Activated CD4-positive, alpha-beta T cell treated with anti-CD3 and anti-CD28 coated beads, Interleukin-2, Interleukin-4, amounts not matched to agents 100 ng/mL and 50 ng/mL, durations not matched to agents 16 hours and 8 hours (primary cell): ENCODE data around the gene GAPVD1.
"Not testable (repeated sequence)": the region's sequence is repeated elsewhere in the genome, so short reads cannot be mapped to it uniquely, and the experiment has no call there.

Experiments used
- DNase-seq: peaks from one replicate; pipeline ENCODE4 v3.0.0-alpha.2; 2020; ENCODE audit warnings: low spot score

GAPVD1 gene

GRCh38 chr9:125255781-125256391 lies 5.7 kb upstream of the GAPVD1 start:
- DNase-seq, result no peak

GRCh38 chr9:125258160-125258785 lies 3.4 kb upstream of the GAPVD1 start:
- no peak for DNase-seq

DNA sequence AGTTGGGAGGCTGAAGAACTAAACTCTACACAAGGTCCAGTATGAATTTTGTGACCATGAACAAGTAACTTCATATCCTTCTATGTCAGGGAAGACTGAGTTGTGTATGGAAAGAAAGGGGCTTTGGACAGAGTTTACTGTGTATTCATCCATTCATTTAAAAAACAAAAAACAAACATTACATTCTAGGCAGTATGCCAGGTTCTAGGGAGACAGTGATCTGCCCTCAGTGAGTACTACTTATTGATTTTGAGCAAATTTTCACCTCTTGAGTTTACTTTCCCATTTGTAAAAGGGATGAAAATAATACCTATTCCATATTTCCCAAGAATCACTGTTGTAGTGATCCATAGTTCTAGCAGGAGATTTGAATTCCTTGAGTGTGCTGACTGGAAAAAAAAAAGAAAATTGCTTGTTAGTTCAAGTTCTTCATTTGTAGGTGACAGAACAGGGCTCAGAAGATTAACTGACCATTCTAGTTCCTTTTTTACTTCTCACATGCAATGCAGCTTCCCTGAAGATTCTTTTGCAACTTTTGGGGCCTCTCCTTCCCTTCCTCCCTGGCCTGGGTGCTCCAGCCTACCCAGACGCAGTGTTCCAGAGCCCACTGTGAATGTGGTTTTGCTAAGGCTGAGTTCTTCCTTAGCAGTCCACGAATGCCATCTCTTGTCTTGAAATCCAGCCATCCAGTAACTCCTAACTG lies 2.6 kb upstream of the GAPVD1 start:
- DNase-seq, result no peak

DNA sequence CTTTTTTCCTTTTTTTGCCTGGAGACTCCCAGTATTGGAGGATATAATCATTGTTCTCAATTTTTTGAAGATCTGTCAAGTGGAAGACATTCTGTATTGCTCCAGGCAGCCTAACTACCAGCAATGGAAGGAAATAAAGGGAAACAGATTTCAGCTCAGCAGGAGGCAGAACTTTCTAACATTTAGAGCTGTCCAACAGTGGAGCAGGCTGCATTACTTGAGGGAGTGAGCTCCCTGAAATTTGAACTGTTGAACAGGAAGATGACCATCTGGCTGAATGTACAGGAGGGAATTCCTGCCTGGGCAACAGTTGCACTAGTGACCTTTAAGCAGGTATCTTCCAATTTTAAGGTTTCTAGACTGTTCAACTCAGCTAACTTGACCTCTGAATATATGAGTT lies 1.1 kb upstream of the GAPVD1 start:
- DNase-seq, result no peak

GRCh38 chr9:125262294-125262991 lies 817 bp downstream of the GAPVD1 start:
- no peak for DNase-seq

DNA sequence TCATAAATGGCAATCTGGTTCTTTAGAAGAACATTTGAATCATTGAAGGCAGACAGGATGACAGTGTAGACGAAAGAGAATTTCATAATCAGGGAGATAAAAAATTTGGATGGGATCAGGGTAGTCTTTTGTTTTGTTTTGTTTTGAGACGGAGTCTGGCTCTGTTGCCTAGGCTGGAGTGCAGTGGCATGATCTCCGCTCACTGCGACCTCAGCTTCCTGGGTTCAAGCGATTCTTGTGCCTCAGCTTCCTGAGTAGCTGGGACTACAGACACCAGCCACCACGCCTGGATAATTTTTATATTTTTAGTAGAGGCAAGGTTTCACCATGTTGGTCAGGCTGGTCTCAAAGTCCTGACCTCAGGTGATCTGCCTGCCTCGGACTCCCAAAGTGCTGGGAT lies 2.4 kb downstream of the GAPVD1 start:
- DNase-seq, result not testable (repeated sequence)

- DNase-seq, result no peak
Measured at GRCh38 chr9:125268394-125269013, 6.9 kb downstream of the GAPVD1 start.

- no peak for DNase-seq
Measured at GRCh38 chr9:125269014-125269397, 7.4 kb downstream of the GAPVD1 start.

GRCh38 chr9:125271081-125271480 lies 9.5 kb downstream of the GAPVD1 start:
- no peak for DNase-seq

DNA sequence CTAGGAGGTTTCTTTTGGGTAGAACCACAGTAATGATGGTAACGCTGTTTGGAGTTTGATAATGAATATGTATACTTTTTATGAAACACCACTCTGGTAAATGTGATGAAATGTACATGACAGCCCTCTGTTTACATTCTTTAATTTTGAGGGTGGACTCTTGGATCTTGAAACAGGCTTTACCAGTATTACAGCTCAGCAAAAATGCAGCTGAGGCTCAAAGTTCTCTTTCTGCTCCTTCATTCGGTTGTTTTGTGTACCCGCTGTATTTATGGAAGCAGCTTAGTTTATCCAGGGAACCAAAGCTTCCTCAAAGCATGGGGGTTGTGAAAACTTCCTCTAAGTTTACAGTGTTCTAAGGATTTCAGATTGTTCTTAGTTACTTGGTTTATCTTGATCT lies 11.1 kb downstream of the GAPVD1 start:
- no peak for DNase-seq

- DNase-seq, result no peak
Measured at GRCh38 chr9:125276771-125277170, 15.1 kb downstream of the GAPVD1 start.

- no peak for DNase-seq
Measured at GRCh38 chr9:125277411-125277810, 15.8 kb downstream of the GAPVD1 start.

GRCh38 chr9:125280945-125281344 lies 19.3 kb downstream of the GAPVD1 start:
- no peak for DNase-seq

- no peak for DNase-seq
Measured at GRCh38 chr9:125284855-125285254, 23.2 kb downstream of the GAPVD1 start.

DNA sequence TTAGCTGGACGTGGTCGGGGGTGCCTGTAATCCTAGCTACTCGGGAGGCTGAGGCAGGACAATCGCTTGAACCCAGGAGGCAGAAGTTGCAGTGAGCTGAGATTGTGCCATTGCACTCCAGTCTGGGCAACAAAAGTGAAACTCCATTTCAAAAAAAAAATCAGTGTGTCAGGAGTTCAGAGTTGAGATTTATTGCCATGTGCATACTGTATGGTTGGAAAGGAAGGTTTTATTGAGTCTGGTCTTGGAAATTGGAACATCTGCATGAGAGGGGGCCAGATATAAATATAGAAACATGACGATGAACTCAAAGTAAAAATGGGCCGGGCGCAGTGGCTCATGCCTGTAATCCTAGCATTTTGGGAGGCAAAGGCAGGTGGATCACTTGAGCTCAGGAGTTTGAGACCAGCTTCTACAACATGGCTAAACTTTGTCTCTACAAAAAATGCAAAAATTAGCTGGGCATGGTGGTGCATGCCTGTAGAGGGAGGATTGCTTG lies 25.4 kb downstream of the GAPVD1 start:
- DNase-seq, result not testable (repeated sequence)

- DNase-seq, result no peak
Measured at GRCh38 chr9:125293134-125293533, 31.5 kb downstream of the GAPVD1 start.

DNA sequence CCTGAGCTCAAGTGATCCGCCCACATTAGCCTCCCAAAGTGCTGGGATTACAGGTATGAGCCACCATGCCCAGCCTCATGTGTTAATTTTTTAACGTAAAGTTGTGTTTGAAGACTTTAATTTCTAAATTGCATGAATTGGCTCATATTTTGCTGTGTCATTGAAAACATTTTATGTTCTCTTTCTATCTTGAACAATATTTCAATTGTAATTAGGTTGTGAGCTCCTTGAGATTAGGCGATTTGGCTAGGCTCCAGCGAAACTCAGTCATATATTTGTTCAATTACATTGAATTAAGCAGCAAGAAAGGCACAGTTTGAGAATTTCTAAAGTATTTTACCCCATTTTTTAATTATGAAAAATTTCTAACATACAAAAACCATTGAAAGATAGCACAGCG lies 34.0 kb downstream of the GAPVD1 start:
- no peak for DNase-seq

DNA sequence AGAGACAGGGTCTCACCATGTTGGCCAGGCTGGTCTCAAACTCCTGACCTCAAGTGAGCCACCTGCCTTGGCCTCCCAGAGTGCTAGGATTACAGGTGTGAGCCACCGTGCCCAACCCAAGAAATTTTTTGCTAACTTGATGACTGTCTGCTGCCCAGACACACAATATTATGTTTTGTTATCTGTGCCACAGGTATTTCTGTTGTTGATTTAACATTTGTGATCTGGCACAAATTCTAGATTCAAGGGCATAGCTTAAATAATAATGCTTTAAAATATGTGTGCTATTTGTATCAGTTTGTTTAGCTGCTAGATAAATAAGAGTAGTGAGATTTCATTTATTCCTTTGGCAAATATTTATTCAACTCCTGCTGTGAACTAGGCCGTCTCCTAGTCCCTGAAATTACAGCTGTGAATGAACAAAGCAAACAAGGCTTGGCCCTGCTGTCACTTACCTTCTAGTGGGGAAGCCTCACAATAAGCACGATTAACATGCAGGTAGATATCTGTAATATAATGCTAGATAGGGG lies 35.3 kb downstream of the GAPVD1 start:
- DNase-seq, result no peak

- DNase-seq, result no peak
Measured at GRCh38 chr9:125297917-125298316, 36.3 kb downstream of the GAPVD1 start.

- DNase-seq, result no peak
Measured at GRCh38 chr9:125302241-125302640, 40.6 kb downstream of the GAPVD1 start.

- DNase-seq, result no peak
Measured at GRCh38 chr9:125304273-125304672, 42.6 kb downstream of the GAPVD1 start.

GRCh38 chr9:125312411-125312810 lies 50.8 kb downstream of the GAPVD1 start:
- peak; percentile 32 for DNase-seq
